Right lobe of liver (tissue), 4 donors: Measurements from ENCODE around the gene TDP1.

Source experiments
- CTCF ChIP-seq, 4 donors: fragments of 200-600 bp in 3 of 4; fragments of 450-650 bp in 1 of 4; IDR thresholded peaks; one replicate each; pipeline versions ENCODE4 v1.5.1 to v1.8.0; 2016 to 2022; ENCODE audit warnings: antibody characterized with exemption in 4 of 4, mild to moderate bottlenecking in 2 of 4
- POLR2A ChIP-seq: fragments of 450-650 bp; IDR thresholded peaks from one replicate; pipeline ENCODE4 v1.6.1; 2017; ENCODE audit warnings: antibody characterized with exemption, mild to moderate bottlenecking
- donor health status: DM: no; HTN: no; CAD: no.
- donor health status: DM: no; HTN: no; CAD: no.
- donor health status: DM: no; HTN: yes; CAD: no.

- TF ChIP-seq CTCF (IDR thresholded peaks at IDR 0.05), result no peak
- no peak for TF ChIP-seq POLR2A
Observed at GRCh38 chr14:90040411-90040810, 84.7 kb downstream of the TDP1 start.
